Hepatocyte (in vitro differentiated cells): ENCODE results near the gene PLXND1. TPM values are rescaled to one million over a fixed set of nuclear protein-coding genes. Genes with fewer than 3 reads are reported as not detected.

Experiments used
- DNase-seq: peaks from one replicate; pipeline ENCODE4 v3.0.0-alpha.2; 2016; ENCODE audit warnings: low spot score
- H2AFZ ChIP-seq: fragments of 200-600 bp; sonication (generic); 2 replicates; pipeline ENCODE4 v1.6.0; 2016; ENCODE audit warnings: antibody characterized with exemption, mild to moderate bottlenecking
- H3K27ac ChIP-seq: fragments of 200-600 bp; sonication (generic); 2 replicates; pipeline ENCODE4 v1.5.1; 2016; ENCODE audit warnings: mild to moderate bottlenecking
- H3K27me3 ChIP-seq: fragments of 200-600 bp; sonication (generic); 2 replicates; pipeline ENCODE4 v1.6.1; 2016
- H3K36me3 ChIP-seq: fragments of 200-600 bp; sonication (generic); replicated peaks from 2 replicates; pipeline ENCODE4 v1.5.1; 2016; ENCODE audit warnings: low read depth; ENCODE audit not compliant: insufficient read depth
- H3K4me1 ChIP-seq: fragments of 200-600 bp; sonication (generic); 2 replicates; pipeline ENCODE4 v1.5.1; 2016; ENCODE audit warnings: mild to moderate bottlenecking, moderate library complexity; ENCODE audit not compliant: insufficient read depth
- H3K4me2 ChIP-seq: fragments of 200-600 bp; sonication (generic); 2 replicates; pipeline ENCODE4 v1.6.0; 2016
- H3K4me3 ChIP-seq: fragments of 200-600 bp; sonication (generic); 2 replicates; pipeline ENCODE4 v1.5.1; 2016; ENCODE audit warnings: mild to moderate bottlenecking
- H3K79me2 ChIP-seq: fragments of 200-600 bp; sonication (generic); 2 replicates; pipeline ENCODE4 v1.6.0; 2017; ENCODE audit warnings: mild to moderate bottlenecking
- H3K9me2 ChIP-seq: fragments of 200-600 bp; sonication (generic); replicated peaks from 2 replicates; pipeline ENCODE4 v1.6.0; 2017; ENCODE audit warnings: mild to moderate bottlenecking; ENCODE audit not compliant: insufficient read depth
- H3K9me3 ChIP-seq: fragments of 200-600 bp; sonication (generic); 2 replicates; pipeline ENCODE4 v1.5.1; 2016; ENCODE audit warnings: low read depth, mild to moderate bottlenecking
- H4K20me1 ChIP-seq: fragments of 200-600 bp; sonication (generic); 2 replicates; pipeline ENCODE4 v1.6.0; 2016; ENCODE audit warnings: mild to moderate bottlenecking; ENCODE audit not compliant: insufficient read depth, poor library complexity, severe bottlenecking
- CTCF ChIP-seq: fragments of 200-600 bp; sonication (generic); IDR thresholded peaks from 2 replicates; pipeline ENCODE4 v1.5.1; 2016; ENCODE audit warnings: antibody characterized with exemption, mild to moderate bottlenecking; ENCODE audit not compliant: poor library complexity
- EZH2 ChIP-seq: fragments of 200-600 bp; sonication (generic); IDR thresholded peaks from 2 replicates; pipeline ENCODE4 v1.6.1; 2016; ENCODE audit warnings: antibody characterized with exemption, mild to moderate bottlenecking, borderline replicate concordance
- EZH2phosphoT487 ChIP-seq: fragments of 200-600 bp; sonication (generic); IDR thresholded peaks from one replicate; pipeline ENCODE4 v1.6.1; 2018; ENCODE audit warnings: antibody characterized with exemption, mild to moderate bottlenecking, low read depth, moderate library complexity; ENCODE audit not compliant: unreplicated experiment, severe bottlenecking
- WGBS: methylation state at CpG from one replicate; pipeline ENCODE4 v1.1.6; 2016; ENCODE audit warnings: low lambda C conversion rate; ENCODE audit errors: missing lambda C conversion rate; 5-methylcytosine and 5-hydroxymethylcytosine counted together
- polyA plus RNA-seq: library from polyadenylated mRNA; unstranded; fragments of >200 nt; fragmentation: Nextera tagmentation; extraction: Ambion mirVana; gene quantifications from 2 replicates; pipeline ENCODE4 v1.2.1, GENCODE V29; 2016
- small RNA-seq: library from RNA; depleted of rRNA; stranded (forward); fragments of <200 nt; gene quantifications from one replicate; pipeline ENCODE3, GENCODE V24; 2014
- total RNA-seq: library from RNA; depleted of rRNA; stranded (reverse); fragments of >200 nt; gene quantifications from 2 replicates; pipeline ENCODE4 v1.2.3, GENCODE V29; 2014

Gene PLXND1
- total and polyA plus RNA-seq, 2 experiments from 2014 or later = 36.3 to 45.3 TPM

- H3K9me3 ChIP-seq = no peaks in the 10 kb centered on the region
- no peak overlapping the region for H3K4me3 ChIP-seq
- no peak overlapping the region for H3K4me2 ChIP-seq
- WGBS = 94% methylated on average over 9 of the region's 9 CpGs
- H3K27me3 ChIP-seq = no peaks in the 10 kb centered on the region
- H4K20me1 ChIP-seq = no peaks in the 10 kb centered on the region
- H2AFZ ChIP-seq = no peak overlapping the region
- DNase-seq = no peak
- H3K27ac ChIP-seq = no peak overlapping the region
- TF ChIP-seq EZH2 = no peak
- H3K9me2 ChIP-seq = no peaks in the 10 kb centered on the region
- H3K4me1 ChIP-seq = no peaks in the 10 kb centered on the region
- no peaks in the 10 kb centered on the region for H3K79me2 ChIP-seq
- H3K36me3 ChIP-seq = no peaks in the 10 kb centered on the region
Measured at GRCh38 chr3:129507181-129507831, 99.2 kb downstream of the PLXND1 start.

GRCh38 chr3:129506231-129506742 is 100.2 kb downstream of the PLXND1 start:
- 86% methylated on average over 9 of the region's 9 CpGs for WGBS
- H2AFZ ChIP-seq = no peak overlapping the region
- no peaks in the 10 kb centered on the region for H4K20me1 ChIP-seq
- no peaks in the 10 kb centered on the region for H3K9me3 ChIP-seq
- H3K79me2 ChIP-seq = no peaks in the 10 kb centered on the region
- no peak for TF ChIP-seq EZH2phosphoT487
- TF ChIP-seq CTCF = no peak
- no peak for TF ChIP-seq EZH2
- H3K4me2 ChIP-seq = no peak overlapping the region
- H3K27me3 ChIP-seq = no peaks in the 10 kb centered on the region
- no peaks in the 10 kb centered on the region for H3K9me2 ChIP-seq
- H3K36me3 ChIP-seq = no peaks in the 10 kb centered on the region
- no peak overlapping the region for H3K4me3 ChIP-seq
- DNase-seq = no peak
- no peak overlapping the region for H3K27ac ChIP-seq
- no peaks in the 10 kb centered on the region for H3K4me1 ChIP-seq

- no peak for TF ChIP-seq EZH2phosphoT487
- no peak for TF ChIP-seq EZH2
- TF ChIP-seq CTCF = no peak
- H3K79me2 ChIP-seq = no peaks in the 10 kb centered on the region
- H2AFZ ChIP-seq = no peak overlapping the region
- no peak overlapping the region for H3K27ac ChIP-seq
- H3K9me2 ChIP-seq = no peaks in the 10 kb centered on the region
- no peak overlapping the region for H3K4me2 ChIP-seq
- DNase-seq = no peak
- no peaks in the 10 kb centered on the region for H3K4me1 ChIP-seq
- whole genome bisulfite sequencing = 92% methylated on average over 6 of the region's 6 CpGs
- no peaks in the 10 kb centered on the region for H3K36me3 ChIP-seq
- no peaks in the 10 kb centered on the region for H3K9me3 ChIP-seq
- no peak overlapping the region for H3K4me3 ChIP-seq
- H3K27me3 ChIP-seq = no peaks in the 10 kb centered on the region
- no peaks in the 10 kb centered on the region for H4K20me1 ChIP-seq
Measured at GRCh38 chr3:129505341-129505740, 101.1 kb downstream of the PLXND1 start.

Small RNAs within 50 kb of the gene (small RNA-seq; reads per million reads assigned to genes)
- not detected for gene RN7SL752P

Other genes with a start within 250 kb of the PLXND1 start
- gene EFCAB12, start 178.0 kb downstream of the PLXND1 start, total RNA-seq = 0.20 and 0.44 TPM in 2 replicates
- gene EFCAB12, start 178.0 kb downstream of the PLXND1 start, polyA plus RNA-seq = 0.19 and 1.5 TPM in 2 replicates
- gene MBD4, start 166.7 kb downstream of the PLXND1 start, total RNA-seq = 25.0 and 27.5 TPM in 2 replicates
- gene MBD4, start 166.7 kb downstream of the PLXND1 start, polyA plus RNA-seq = 20.8 and 22.2 TPM in 2 replicates
- gene IFT122, start 166.5 kb downstream of the PLXND1 start, total RNA-seq = 14.6 and 17.3 TPM in 2 replicates
- 11.4 and 15.6 TPM in 2 replicates for gene IFT122, start 166.5 kb downstream of the PLXND1 start, polyA plus RNA-seq
- not detected in 2 replicates for gene RHO, start 78.0 kb downstream of the PLXND1 start, total RNA-seq
- gene RHO, start 78.0 kb downstream of the PLXND1 start, polyA plus RNA-seq = 0.19 TPM in 1 of 2 replicates, not detected in the other
- not detected in 2 replicates for gene H1-8, start 63.5 kb downstream of the PLXND1 start, total RNA-seq
- gene H1-8, start 63.5 kb downstream of the PLXND1 start, polyA plus RNA-seq = not detected in 2 replicates